GM18867 (cell line): Measurements from ENCODE around the gene MYH10.

Source experiments
- ATAC-seq: cut with Tn5 transposase; IDR thresholded peaks from one replicate; pipeline ENCODE4 v1.9.1; 2021; ENCODE audit warnings: mild to moderate bottlenecking, moderate library complexity; ENCODE audit not compliant: unreplicated experiment

MYH10 gene

GRCh38 chr17:8500609-8501008 lies 129.9 kb downstream of the MYH10 start:
- ATAC-seq = no peak

- ATAC-seq = no peak
Measured at GRCh38 chr17:8499614-8500013, 130.9 kb downstream of the MYH10 start.

GRCh38 chr17:8499171-8499570 lies 131.4 kb downstream of the MYH10 start:
- ATAC-seq = no peak

GRCh38 chr17:8496081-8496480 lies 134.4 kb downstream of the MYH10 start:
- no peak for ATAC-seq

GRCh38 chr17:8494506-8495111 lies 135.9 kb downstream of the MYH10 start:
- ATAC-seq = no peak

- ATAC-seq = no peak
Measured at GRCh38 chr17:8494021-8494420, 136.5 kb downstream of the MYH10 start.

- no peak for ATAC-seq
Measured at GRCh38 chr17:8492121-8492520, 138.4 kb downstream of the MYH10 start.

GRCh38 chr17:8490256-8491023 lies 140.1 kb downstream of the MYH10 start:
- no peak for ATAC-seq

- ATAC-seq = no peak
Measured at GRCh38 chr17:8489841-8490240, 140.7 kb downstream of the MYH10 start.

GRCh38 chr17:8488901-8489300 lies 141.6 kb downstream of the MYH10 start:
- ATAC-seq = no peak

- no peak for ATAC-seq
Measured at GRCh38 chr17:8488491-8488890, 142.0 kb downstream of the MYH10 start.

GRCh38 chr17:8487743-8488142 lies 142.8 kb downstream of the MYH10 start:
- ATAC-seq = no peak

- ATAC-seq = no peak
Measured at GRCh38 chr17:8487130-8487645, 143.3 kb downstream of the MYH10 start.

GRCh38 chr17:8485491-8485890 lies 145.0 kb downstream of the MYH10 start:
- no peak for ATAC-seq

GRCh38 chr17:8484465-8484864 lies 146.1 kb downstream of the MYH10 start:
- ATAC-seq = no peak

- ATAC-seq = no peak
Measured at GRCh38 chr17:8482546-8482945, 148.0 kb downstream of the MYH10 start.

GRCh38 chr17:8481703-8482102 lies 148.8 kb downstream of the MYH10 start:
- no peak for ATAC-seq

- ATAC-seq = no peak
Measured at GRCh38 chr17:8481089-8481488, 149.4 kb downstream of the MYH10 start.

GRCh38 chr17:8480011-8480976 lies 150.2 kb downstream of the MYH10 start:
- ATAC-seq = no peak

GRCh38 chr17:8479431-8479947 lies 151.0 kb downstream of the MYH10 start:
- ATAC-seq = no peak
